RWPE1 (cell line): Measurements from ENCODE around the gene STAP1.
"Not testable (repeated sequence)": the region's sequence is repeated elsewhere in the genome, so short reads cannot be mapped to it uniquely, and the experiment has no call there.

Experiments used
- CTCF ChIA-PET: fragments of 350-600 bp; sonication (Branson Sonifier 250); formaldehyde crosslinking; extraction: SDS; loops from one replicate; lab custom pipeline; 2021; lab: Yijun Ruan, JAX
- POLR2A ChIA-PET: fragments of 400-600 bp; formaldehyde crosslinking; extraction: SDS; loops from one replicate; lab custom pipeline; 2020; ENCODE audit warnings: antibody characterized with exemption; ENCODE audit not compliant: low non-redundant PET; lab: Yijun Ruan, JAX
- DNase-seq: peaks from one replicate; pipeline ENCODE4 v3.0.0; 2012; ENCODE audit warnings: low spot score
- H3K27ac ChIP-seq: fragments of 450-650 bp; 2 replicates; pipeline ENCODE4 v1.5.1; 2017
- TF ChIP-seq, protein P1 (sequence below): fragments of 450-650 bp; conservative IDR thresholded peaks from 2 replicates; pipeline ENCODE4 v1.5.1; 2017; ENCODE audit warnings: low read depth, mild to moderate bottlenecking

The STAP1 gene, protein sequence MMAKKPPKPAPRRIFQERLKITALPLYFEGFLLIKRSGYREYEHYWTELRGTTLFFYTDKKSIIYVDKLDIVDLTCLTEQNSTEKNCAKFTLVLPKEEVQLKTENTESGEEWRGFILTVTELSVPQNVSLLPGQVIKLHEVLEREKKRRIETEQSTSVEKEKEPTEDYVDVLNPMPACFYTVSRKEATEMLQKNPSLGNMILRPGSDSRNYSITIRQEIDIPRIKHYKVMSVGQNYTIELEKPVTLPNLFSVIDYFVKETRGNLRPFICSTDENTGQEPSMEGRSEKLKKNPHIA

DNA sequence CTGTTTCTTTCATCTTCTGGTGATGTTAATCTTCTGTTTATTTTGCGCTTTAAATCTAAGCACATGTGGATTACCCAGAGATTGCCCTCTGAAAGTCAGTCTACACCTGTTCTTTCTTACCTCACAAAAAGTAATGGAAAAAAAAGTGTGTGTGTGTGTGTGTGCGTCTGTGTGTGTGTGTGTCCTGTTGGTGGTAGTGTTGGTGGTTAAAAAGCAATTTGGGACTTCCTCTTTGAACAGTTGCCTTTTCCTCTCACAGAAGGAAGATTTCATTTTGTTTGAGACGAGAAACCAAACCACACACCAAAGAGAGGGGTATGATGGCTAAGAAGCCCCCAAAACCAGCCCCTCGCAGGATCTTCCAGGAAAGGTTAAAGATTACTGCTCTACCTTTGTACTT, at the start of gene STAP1:
Gene STAP1, plus strand, starts transcription at position 235 of the 400 bp plus-strand sequence. Its CDS starts 83 bp downstream, at position 318.
- TF ChIP-seq, protein P1, sequence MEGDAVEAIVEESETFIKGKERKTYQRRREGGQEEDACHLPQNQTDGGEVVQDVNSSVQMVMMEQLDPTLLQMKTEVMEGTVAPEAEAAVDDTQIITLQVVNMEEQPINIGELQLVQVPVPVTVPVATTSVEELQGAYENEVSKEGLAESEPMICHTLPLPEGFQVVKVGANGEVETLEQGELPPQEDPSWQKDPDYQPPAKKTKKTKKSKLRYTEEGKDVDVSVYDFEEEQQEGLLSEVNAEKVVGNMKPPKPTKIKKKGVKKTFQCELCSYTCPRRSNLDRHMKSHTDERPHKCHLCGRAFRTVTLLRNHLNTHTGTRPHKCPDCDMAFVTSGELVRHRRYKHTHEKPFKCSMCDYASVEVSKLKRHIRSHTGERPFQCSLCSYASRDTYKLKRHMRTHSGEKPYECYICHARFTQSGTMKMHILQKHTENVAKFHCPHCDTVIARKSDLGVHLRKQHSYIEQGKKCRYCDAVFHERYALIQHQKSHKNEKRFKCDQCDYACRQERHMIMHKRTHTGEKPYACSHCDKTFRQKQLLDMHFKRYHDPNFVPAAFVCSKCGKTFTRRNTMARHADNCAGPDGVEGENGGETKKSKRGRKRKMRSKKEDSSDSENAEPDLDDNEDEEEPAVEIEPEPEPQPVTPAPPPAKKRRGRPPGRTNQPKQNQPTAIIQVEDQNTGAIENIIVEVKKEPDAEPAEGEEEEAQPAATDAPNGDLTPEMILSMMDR: no peak
- no peak within 1 kb of the TSS for H3K27ac ChIP-seq
- CTCF ChIA-PET: no interaction called here
- POLR2A ChIA-PET: no interaction called here
- no peak for DNase-seq

DNA sequence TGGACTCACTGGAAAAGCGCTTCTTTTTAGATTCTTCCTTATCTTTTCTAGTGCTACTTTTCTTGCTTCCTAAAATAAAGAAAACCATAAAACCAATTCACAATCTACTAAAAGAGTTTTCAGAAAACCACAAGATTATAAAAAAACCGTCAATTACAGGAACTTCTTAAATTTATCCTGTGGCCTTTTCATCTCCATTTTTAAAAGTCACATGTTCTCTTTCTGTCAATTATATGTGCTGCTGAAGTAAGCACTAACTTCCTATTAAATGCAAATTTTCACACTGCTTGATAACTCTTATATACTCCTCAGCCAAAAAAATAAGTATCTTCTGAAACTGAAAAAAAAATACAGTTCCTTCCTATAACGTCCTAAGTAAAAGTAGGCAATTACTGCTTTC, 46.0 kb upstream of the STAP1 start:
- CTCF ChIA-PET: no interaction called here

DNA sequence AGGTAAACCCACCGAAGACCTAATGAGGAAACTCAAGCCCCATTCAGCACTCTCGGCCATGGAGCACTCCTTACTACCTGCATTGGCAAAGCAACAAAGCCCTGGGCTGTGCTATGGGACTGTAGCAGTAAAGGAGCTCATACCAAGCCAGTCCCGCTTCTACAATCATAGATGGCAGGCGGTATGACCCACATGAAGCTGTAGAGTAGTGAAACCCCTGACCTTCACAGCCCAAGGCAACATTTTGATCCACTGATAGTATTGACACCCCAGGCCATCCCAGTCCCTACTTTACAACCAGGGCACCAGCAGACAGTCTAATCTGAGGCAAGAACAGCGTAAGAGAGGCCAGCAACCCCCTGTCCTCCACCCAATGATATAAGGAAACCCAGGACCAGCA, 38.4 kb upstream of the STAP1 start:
- no peak for DNase-seq
- ChIA-PET CTCF (interaction anchor here (0.6 kb wide), 1 partner anchor 96 kb away, joined by 3 read pairs; no protein-coding TSS in a partner anchor), POLR2A (no interaction called here)
- H3K27ac ChIP-seq: no peak overlapping the region
- TF ChIP-seq, protein P1: no peak

More for the DNA sequence above, 46.0 kb upstream of the STAP1 start:
- POLR2A ChIA-PET: no interaction called here
- TF ChIP-seq, protein P1: no peak
- no peak for DNase-seq
- no peak overlapping the region for H3K27ac ChIP-seq

DNA sequence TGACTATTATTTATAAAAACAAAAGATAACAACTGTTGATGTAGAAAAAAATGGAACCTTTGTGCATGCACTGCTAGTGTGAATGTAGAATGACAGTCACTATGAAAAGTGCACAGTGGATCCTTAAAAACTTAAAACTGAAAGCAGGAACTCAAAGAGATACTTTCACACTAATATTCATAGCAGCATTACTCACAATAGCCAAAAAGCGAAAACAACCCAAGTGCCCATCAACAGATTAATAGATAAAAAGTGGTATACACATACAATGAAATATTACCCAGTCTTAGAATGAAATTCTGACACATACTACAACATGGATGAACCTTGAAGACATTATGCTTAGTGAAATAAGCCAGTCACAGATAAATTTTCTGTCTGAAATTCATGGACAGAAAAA, 37.0 kb upstream of the STAP1 start:
- ChIA-PET CTCF (no interaction called here), POLR2A (no interaction called here)
- DNase-seq: no peak
- no peak overlapping the region for H3K27ac ChIP-seq
- TF ChIP-seq, protein P1: no peak

DNA sequence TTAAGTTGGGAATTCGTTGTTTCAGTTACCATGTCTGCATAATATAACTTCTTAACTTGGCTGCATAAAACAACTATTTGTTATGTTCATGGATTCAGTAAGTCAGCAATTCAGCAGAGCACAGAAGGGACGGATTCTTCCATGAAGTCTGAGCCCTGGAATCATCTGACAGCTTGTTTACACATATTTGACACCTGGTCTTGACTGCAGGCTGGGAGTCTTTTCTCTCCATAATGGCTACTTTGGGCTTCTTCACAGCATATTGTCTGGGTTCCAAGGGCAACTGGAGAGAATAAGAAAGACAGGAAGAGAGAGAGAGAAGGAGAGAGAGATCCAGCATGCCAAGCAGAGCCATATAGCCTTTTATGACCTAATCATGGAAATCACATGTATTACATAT, 36.3 kb upstream of the STAP1 start:
- no peak for DNase-seq
- ChIA-PET CTCF (no interaction called here), POLR2A (no interaction called here)
- no peak overlapping the region for H3K27ac ChIP-seq
- TF ChIP-seq, protein P1: no peak

DNA sequence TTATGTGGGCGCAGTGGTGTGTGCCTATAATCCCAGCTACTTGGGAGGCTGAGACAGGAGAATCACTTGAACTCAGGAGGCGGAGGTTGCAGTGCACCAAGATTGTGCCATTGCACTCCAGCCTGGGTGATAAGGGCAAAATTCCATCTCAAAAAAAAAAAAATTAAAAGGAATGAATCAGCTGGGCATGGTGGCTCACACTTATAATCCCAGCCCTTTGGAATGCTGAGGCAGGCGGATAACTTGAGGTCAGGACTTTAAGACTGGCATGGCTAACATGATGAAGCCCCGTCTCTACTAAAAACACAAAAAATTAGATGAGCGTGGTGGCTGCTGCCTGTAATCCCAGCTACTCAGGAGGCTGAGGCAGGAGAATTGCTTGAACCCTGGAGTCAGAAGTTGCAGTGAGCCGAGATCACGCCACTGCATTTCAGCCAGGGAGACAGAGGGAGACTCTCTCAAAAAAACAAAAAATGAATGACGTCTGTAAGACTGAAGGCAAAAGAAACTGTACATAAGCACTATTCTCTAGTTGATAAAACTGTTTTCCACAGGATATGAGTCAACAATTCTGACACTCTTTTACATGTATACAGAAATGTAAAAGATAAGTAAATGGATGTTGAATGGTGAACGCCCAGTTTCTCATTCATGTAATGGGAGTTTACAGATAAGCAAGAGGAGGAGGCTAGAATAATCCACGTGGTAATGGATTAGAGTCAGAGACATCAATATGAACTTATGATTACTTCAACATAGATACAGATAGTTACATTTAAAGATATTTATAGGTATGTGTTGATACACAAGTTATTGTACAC, 35.5 kb upstream of the STAP1 start:
- H3K27ac ChIP-seq: no peak overlapping the region
- DNase-seq: no peak
- CTCF ChIA-PET: no interaction called here
- POLR2A ChIA-PET: no interaction called here
- TF ChIP-seq, protein P1: no peak

DNA sequence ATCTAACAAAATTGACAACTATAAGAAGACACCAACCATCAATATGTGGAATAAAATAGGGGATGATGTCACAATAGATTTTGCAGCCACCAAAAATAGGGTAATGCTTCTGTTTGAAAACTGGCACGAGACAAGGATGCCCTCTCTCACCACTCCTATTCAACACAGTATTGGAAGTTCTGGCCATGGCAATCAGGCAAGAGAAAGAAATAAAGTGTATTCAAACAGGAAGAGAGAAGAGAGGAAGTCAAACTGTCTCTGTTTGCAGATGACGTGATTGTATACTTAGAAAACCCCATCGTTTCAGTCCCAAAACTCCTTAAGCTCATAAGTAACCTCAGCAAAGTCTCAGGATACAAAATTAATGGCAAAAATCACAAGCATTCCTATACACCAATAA, 34.4 kb upstream of the STAP1 start:
- DNase-seq, H3K27ac ChIP-seq, CTCF ChIA-PET, POLR2A ChIA-PET: not testable (repeated sequence)
